Measurements from ENCODE around the gene NFIB.

The NFIB gene

GRCh38 chr9:14313951-14314423 is at the start of gene NFIB:
NFIB (minus strand) TSS chr9:14314141; CDS start chr9:14313511, 630 bp downstream.
- DNase-seq (ENCODE audit: low spot score) = peak; percentile 52

DNA sequence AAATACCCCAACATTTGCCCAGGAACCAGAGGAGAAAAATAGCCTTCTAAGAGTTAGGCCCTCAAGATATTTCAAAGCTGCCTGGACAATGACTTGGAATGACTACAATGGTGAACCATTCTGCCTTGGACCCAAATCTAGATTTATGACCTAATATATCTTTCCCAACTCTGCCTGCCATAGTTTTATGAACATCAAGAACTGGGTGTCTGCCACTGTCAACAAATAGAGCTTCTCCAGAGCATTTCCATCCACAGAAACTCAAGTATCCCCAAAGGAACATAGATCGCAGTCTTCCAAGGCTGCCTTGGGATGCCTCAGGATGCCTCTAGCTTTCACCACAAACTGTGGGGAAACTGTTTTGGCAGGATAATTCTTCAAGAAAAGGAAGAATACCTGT is 48.2 kb upstream of the NFIB start:
- no peak for DNase-seq (ENCODE audit: low spot score)

DNA sequence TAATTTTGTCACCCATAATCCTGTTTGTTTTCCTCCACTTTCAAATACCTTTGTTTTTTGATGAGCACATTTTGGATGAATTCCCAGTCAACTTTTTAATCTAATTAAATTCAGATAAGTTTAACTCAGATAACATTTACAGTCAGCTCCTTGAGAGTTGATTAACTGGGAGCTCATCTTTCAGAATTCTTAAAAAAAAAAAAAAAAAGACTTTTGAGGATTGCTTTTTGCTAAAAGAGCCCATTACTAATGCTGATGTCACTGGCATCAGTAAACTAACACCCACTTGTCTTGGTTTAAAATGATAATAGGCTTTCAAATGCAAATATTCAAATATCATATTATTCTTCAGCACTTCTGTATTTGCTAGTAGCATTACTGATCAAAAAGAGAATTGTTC is 47.1 kb upstream of the NFIB start:
- no peak for DNase-seq (ENCODE audit: low spot score)

DNA sequence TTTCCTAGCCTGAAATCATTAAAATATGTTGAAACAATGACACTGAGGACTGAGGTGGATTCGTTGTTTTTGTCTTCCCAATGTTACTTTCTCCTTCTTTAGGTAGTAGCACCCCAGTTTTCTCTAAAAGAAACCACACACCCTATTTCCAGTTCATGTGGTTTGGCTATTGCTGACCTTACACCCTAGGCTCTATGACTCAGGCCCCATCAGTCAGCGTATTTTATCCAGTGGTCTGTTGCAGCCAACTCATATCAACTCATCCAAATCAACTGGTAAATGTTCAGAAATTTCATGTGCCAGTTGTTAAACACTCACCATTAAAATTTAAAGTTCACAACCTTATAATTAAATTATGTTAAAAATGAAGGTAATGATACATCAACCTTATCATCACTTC is 44.6 kb upstream of the NFIB start:
- no peak for DNase-seq (ENCODE audit: low spot score)

- no peak for DNase-seq (ENCODE audit: low spot score)
Measured at GRCh38 chr9:14356351-14357265, 42.7 kb upstream of the NFIB start.

- no peak for DNase-seq (ENCODE audit: low spot score)
Measured at GRCh38 chr9:14354201-14354600, 40.3 kb upstream of the NFIB start.

GRCh38 chr9:14353222-14354056 is 39.5 kb upstream of the NFIB start:
- DNase-seq (ENCODE audit: low spot score) = peak; percentile 95

- DNase-seq (ENCODE audit: low spot score) = no peak
Measured at GRCh38 chr9:14352503-14352902, 38.6 kb upstream of the NFIB start.

DNA sequence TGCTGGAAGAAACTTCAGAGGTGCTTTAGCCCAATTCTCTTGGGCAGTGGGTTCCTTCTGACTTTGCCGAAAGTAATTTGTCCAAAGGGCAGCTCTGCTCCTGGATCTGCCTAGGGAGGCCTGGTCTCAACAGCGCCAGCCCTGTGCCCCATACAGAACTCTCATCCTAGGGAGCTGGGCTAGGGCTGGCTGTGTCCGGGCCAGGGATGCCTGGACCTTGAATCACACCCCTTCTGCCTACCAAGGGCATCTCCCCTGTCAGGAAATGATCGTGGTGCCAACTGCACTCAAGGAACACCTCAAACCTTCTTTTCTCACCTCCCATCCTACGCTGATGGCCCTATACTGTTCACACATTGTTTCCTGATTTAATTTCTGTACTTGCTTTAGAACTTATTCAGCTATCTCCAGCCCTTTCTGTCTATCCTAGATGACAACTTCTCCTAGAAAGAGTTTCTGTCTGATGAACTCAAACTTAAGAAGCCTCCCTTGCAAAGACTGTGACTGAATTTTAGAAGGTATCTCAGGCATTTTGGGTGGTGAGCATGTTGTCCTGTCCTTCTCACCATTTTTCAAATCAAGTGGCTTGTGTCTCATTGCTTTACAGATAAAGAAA is 37.4 kb upstream of the NFIB start:
- DNase-seq (ENCODE audit: low spot score) = no peak

GRCh38 chr9:14350754-14351153 is 36.8 kb upstream of the NFIB start:
- DNase-seq (ENCODE audit: low spot score) = no peak

DNA sequence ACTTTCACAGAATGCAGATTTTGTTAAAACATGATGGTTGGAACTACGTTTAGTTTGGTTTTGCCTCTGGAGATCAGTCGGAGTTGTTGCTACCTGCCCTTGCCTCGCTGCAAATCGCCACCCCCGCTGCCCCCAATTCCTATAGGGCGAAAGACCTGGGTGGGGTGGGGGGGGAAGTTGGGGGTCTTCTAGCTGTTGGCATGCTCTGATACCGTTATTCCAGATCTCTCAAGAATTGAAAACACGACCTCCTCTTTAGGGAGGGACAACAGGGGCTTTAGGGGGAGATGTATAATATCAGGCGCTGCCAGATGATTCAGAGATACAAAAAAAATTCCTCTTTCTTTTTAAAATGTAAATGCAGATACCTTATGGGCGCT is 36.4 kb upstream of the NFIB start:
- no peak for DNase-seq (ENCODE audit: low spot score)

- DNase-seq (ENCODE audit: low spot score) = no peak
Measured at GRCh38 chr9:14349447-14350348, 35.8 kb upstream of the NFIB start.

DNA sequence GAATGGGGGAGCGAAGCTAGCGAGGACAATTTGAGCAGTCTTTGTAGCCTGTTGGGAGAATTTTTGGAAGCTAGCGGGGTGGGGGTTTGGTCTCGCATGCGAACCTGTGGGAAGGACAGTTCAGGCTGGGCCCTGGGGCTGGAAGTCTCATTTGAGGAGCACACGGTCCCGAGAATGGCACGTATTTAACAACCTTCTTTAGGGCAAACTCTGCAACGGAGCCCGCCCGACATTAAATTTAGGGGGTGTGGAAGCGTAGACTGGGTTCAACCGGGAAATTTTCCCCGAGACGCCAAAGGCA is 35.2 kb upstream of the NFIB start:
- no peak for DNase-seq (ENCODE audit: low spot score)

DNA sequence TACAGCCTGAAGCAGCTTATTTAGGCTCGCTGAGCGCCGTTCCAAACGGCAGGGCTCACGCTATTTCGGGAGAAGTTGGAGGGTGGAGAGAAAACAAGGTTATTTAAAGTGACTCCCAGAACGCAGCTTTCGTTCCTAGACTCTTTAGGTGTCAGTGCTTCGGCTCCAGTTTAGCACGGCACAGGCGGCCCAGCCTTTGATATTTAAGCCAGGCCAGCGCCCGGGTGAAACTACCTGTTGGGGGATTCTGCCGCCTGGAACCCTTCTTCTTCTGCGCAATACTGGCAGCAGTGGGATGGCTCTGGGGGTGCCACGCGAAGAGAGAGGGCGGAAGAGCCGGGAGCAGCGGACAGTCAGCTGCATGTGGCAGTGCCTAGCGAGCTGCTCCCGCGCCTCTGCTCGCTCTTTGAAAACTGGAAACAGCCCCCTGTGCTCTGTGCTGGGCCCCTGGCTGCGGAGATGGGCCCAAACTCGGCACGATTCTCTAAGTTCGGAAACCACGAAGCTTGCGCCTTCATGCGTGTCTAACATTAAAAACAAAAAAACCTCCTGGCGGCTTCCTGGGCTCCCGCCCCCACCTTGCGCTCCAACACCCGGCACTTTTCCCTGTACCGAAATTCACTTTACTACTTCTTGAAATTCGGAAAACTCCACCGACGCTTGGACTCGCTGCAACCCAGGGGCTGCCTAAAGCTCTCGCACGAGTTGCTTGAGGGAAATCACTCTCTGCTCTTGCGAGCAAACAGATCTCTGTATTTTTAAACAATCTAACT is 34.6 kb upstream of the NFIB start:
- peak; percentile 60 for DNase-seq (ENCODE audit: low spot score)

GRCh38 chr9:14348123-14348372 is 34.1 kb upstream of the NFIB start:
- no peak for DNase-seq (ENCODE audit: low spot score)

GRCh38 chr9:14347406-14348122 is 33.6 kb upstream of the NFIB start:
- peak; percentile 63 for DNase-seq (ENCODE audit: low spot score)

DNA sequence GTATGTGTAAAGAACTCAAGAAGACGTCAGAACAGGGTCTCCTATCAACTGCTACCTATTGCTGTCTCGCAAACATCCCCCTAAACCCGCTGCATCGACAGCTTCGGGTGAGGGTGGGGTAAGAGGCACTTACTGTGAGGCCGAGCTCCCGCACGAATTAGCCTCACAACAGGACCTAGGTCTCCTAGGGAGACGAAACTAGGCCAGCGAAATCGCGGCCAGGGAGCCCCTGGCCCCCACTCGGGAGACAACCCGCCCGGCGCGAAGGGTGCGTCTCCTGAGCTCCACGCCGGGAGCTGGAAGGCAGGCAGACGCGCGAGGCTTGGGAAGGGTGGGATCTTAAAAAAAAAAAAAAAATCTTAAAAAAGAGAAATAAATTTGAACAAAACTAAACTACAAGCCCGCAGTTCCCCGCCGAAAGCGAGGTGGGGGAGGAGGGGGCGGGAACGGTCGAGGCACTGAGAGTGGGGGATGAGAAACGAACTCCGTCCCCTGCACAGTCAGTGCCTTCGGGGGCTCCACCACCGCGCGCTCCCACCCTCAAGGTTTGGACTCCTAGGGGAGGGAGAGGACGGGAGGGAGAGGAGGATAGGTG is 33.0 kb upstream of the NFIB start:
- no peak for DNase-seq (ENCODE audit: low spot score)

DNA sequence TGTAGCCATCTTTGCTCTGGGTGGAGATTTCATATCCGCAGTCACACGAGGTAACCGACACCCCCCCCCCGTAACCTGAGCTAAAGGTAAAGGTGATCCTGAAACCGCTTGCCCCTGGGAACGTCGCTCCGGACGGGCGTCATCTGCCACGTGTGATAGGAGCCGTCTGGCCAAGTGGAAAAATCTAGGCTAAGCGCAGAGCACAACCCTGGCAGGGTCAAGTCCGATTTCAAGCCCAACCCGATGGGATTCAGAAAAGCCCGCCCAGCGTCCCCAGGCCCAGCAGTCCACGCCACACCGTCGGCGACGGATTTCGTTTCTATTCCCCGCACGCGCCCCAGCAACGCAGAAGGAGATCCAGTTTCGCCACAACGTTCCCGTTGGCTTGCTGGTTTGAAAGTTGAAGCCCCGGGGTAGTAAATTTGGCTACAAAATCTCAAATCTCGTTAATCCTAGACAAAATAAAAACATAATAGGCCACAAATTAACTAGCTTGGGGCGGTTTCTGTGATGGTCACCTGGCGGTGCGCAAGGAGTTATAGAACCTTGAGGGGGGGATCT is 32.4 kb upstream of the NFIB start:
- no peak for DNase-seq (ENCODE audit: low spot score)

DNA sequence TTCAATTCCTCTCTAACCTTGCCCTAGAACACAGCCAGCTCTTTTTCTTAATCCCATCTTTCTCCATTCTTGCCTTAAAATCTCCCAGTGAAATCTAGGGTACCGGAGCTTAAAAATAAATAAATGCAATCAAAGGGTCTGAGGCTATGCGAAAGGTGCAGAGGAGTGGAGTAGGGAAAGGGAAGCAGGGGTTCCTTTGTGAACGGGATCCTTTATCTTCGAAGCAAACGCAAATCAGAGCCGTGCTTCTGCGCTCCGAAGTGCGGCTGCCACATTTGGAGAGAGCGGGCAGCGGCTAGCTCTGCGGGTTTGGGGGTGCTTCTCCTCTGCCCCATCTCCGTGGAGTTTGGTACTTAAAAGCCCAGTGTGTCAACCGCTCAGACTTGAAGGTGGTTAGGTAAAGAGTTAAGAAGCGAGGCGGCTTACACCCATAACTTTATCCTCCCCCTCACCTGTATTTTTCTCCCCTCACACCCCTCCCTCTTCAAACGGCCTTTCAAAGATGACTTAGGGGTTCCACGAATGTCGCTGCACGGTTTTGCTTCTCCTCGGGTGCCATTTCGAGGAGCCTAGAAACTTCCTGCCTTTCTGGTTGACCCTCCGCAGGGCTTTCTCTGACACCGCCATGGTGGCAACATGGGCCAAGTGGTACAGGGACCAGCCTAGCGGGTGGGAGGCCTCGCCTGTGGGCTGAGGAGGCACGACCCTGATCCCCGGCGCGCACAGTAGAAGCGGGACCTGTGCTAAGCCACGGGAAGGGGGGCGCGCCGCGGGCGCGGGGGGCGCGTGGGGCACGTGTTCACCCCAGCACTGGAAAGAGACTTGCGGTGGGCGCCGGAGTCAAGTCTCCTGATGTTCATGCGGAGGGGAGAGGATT is 31.7 kb upstream of the NFIB start:
- peak; percentile 58 for DNase-seq (ENCODE audit: low spot score)
